ENCODE results near the gene RANBP9. TPM values are rescaled to one million over a fixed set of nuclear protein-coding genes. Genes with fewer than 3 reads are reported as not detected.

Gene RANBP9
- total and polyA plus RNA-seq, 2 of the 13 experiments (the other 11 are each of a cell fraction or from before 2014, with no cell fraction given) = 26.6 to 30.6 TPM

- TF ChIP-seq BRF2 (CRISPR knock-in tag; IDR thresholded peaks at IDR 0.05) (no peak), KLF15 (CRISPR knock-in tag; IDR thresholded peaks at IDR 0.05; ENCODE audit: borderline replicate concordance) (no peak; the same call in 1 of the 2 replicates), POLR2A (IDR thresholded peaks at IDR 0.05; ENCODE audit: insufficient read depth in 1 of 2, low read depth in 2 of 2, low read length in 2 of 2) (0 out of 4 replicates have a peak, but pooled peaks of 1 of the 2 experiments have one; percentile 11), CSRNP1 (CRISPR knock-in tag; IDR thresholded peaks at IDR 0.05) (no peak), SATB2 (CRISPR knock-in tag; IDR thresholded peaks at IDR 0.05) (no peak), ZNF703 (CRISPR knock-in tag; IDR thresholded peaks at IDR 0.05; ENCODE audit: borderline replicate concordance) (no peak), ZNF615 (CRISPR knock-in tag; IDR thresholded peaks at IDR 0.05; ENCODE audit: borderline replicate concordance) (no peak), SMAD1 (CRISPR knock-in tag; IDR thresholded peaks at IDR 0.05; ENCODE audit: borderline replicate concordance, low read depth) (no peak), TFDP2 (CRISPR knock-in tag; IDR thresholded peaks at IDR 0.05) (no peak), TAF15 (IDR thresholded peaks at IDR 0.05; ENCODE audit: low read depth, low read length, poor library complexity, severe bottlenecking) (peak; percentile 50), ZNF749 (CRISPR knock-in tag; IDR thresholded peaks at IDR 0.05; ENCODE audit: borderline replicate concordance) (no peak), ZNF382 (CRISPR knock-in tag; IDR thresholded peaks at IDR 0.05; ENCODE audit: borderline replicate concordance) (no peak), POLR2AphosphoS2 (IDR thresholded peaks at IDR 0.05; ENCODE audit: low read depth, low read length) (no peak), GABPB1 (CRISPR knock-in tag; IDR thresholded peaks at IDR 0.05) (no peak), PTBP1 (IDR thresholded peaks at IDR 0.05; ENCODE audit: low read depth, low read length, poor library complexity, severe bottlenecking) (no peak), KLF13 (CRISPR knock-in tag; IDR thresholded peaks at IDR 0.05) (no peak), DNMT1 (CRISPR knock-in tag; IDR thresholded peaks at IDR 0.05) (no peak), SIX1 (CRISPR knock-in tag; IDR thresholded peaks at IDR 0.05; ENCODE audit: borderline replicate concordance) (no peak), ZNF335 (CRISPR knock-in tag; IDR thresholded peaks at IDR 0.05) (no peak), MAFF (IDR thresholded peaks at IDR 0.05; ENCODE audit: low read depth, low read length) (no peak), GATAD1 (CRISPR knock-in tag; IDR thresholded peaks at IDR 0.05) (no peak), ZNF274 (CRISPR knock-in tag; IDR thresholded peaks at IDR 0.05) (no peak), SRF (IDR thresholded peaks at IDR 0.05; ENCODE audit: low read depth, low read length) (no peak), ZNF225 (CRISPR knock-in tag; IDR thresholded peaks at IDR 0.05) (no peak), MYPOP (CRISPR knock-in tag; IDR thresholded peaks at IDR 0.05) (no peak), ZNF230 (CRISPR knock-in tag; IDR thresholded peaks at IDR 0.05) (no peak), MTF1 (CRISPR knock-in tag; IDR thresholded peaks at IDR 0.05) (peak; percentile 25; the same call in 1 of the 2 replicates)
These were observed 97.3 kb downstream of the RANBP9 start (continued) for GRCh38 chr6:13614126-13614925.
